ENCODE measurements around the gene ZNF462. TPM values are rescaled to one million over a fixed set of nuclear protein-coding genes. Genes with fewer than 3 reads are reported as not detected.

ZNF462 gene
- total and polyA plus RNA-seq, 4 donors, result 1.3 to 24.0 (median 9.2) TPM

- Histone ChIP-seq H3K4me3 (ENCODE audit: low read length in 2 of 2) (no peak overlapping the region), H3K27me3 (ENCODE audit: control insufficient read depth in 1 of 2, insufficient read depth in 2 of 2, low read length in 1 of 2) (no peaks in the 10 kb centered on the region), H3K27ac (ENCODE audit: low read depth in 1 of 2, low read length in 2 of 2) (no peak overlapping the region), H3K36me3 (ENCODE audit: control insufficient read depth in 1 of 2, insufficient read depth in 2 of 2, low read length in 1 of 2) (peaks cover 0 to 2% of the 10 kb centered on the region in 2 donors), H3K9me3 (ENCODE audit: control insufficient read depth, low read length) (no peaks in the 10 kb centered on the region), H3K4me1 (ENCODE audit: control insufficient read depth in 1 of 2, insufficient read depth in 2 of 2, low read length in 2 of 2) (no peaks in the 10 kb centered on the region)
- 94 to 97% methylated on average over 3 of the region's 3 CpGs for WGBS, 2 donors
- DNase-seq, result no peak
- intact Hi-C loops (cut with DNase I), result no loop called here
- no peak for ATAC-seq (ENCODE audit: low FRiP score)
Observed at GRCh38 chr9:107000218-107000617, 137.3 kb downstream of the ZNF462 start.

- ATAC-seq (ENCODE audit: low FRiP score) (no peak), DNase-seq (no peak)
- Histone ChIP-seq H3K4me3 (ENCODE audit: low read length in 2 of 2) (no peak overlapping the region), H3K4me1 (ENCODE audit: control insufficient read depth in 1 of 2, insufficient read depth in 2 of 2, low read length in 2 of 2) (no peaks in the 10 kb centered on the region), H3K36me3 (ENCODE audit: control insufficient read depth in 1 of 2, insufficient read depth in 2 of 2, low read length in 1 of 2) (peaks cover 0 to 8% of the 10 kb centered on the region in 2 donors), H3K27ac (ENCODE audit: low read depth in 1 of 2, low read length in 2 of 2) (no peak overlapping the region), H3K9me3 (ENCODE audit: control insufficient read depth, low read length) (no peaks in the 10 kb centered on the region), H3K27me3 (ENCODE audit: control insufficient read depth in 1 of 2, insufficient read depth in 2 of 2, low read length in 1 of 2) (no peaks in the 10 kb centered on the region)
- intact Hi-C loops (cut with DNase I), result no loop called here
- WGBS, 2 donors, result 96 to 99% methylated on average over 3 of the region's 3 CpGs
Observed at GRCh38 chr9:107005201-107005600, 142.2 kb downstream of the ZNF462 start.

- WGBS, 2 donors, result 79 to 87% methylated on average over 6 of the region's 6 CpGs
- intact Hi-C loops (cut with DNase I), result no loop called here
Observed at GRCh38 chr9:107007402-107007801, 144.4 kb downstream of the ZNF462 start.

GRCh38 chr9:107008011-107008410 is 145.0 kb downstream of the ZNF462 start:
- Histone ChIP-seq H3K27ac (ENCODE audit: low read depth in 1 of 2, low read length in 2 of 2) (no peak overlapping the region), H3K27me3 (ENCODE audit: control insufficient read depth in 1 of 2, insufficient read depth in 2 of 2, low read length in 1 of 2) (no peaks in the 10 kb centered on the region), H3K4me3 (ENCODE audit: low read length in 2 of 2) (no peak overlapping the region), H3K9me3 (ENCODE audit: control insufficient read depth, low read length) (no peaks in the 10 kb centered on the region), H3K36me3 (ENCODE audit: control insufficient read depth in 1 of 2, insufficient read depth in 2 of 2, low read length in 1 of 2) (peaks cover 0 to 8% of the 10 kb centered on the region in 2 donors), H3K4me1 (ENCODE audit: control insufficient read depth in 1 of 2, insufficient read depth in 2 of 2, low read length in 2 of 2) (no peaks in the 10 kb centered on the region)
- ATAC-seq (ENCODE audit: low FRiP score) (no peak), DNase-seq (no peak)
- intact Hi-C loops (cut with DNase I), result no loop called here
- 97 to 99% methylated on average over 3 of the region's 3 CpGs for WGBS, 2 donors

More at GRCh38 chr9:107007402-107007801, 144.4 kb downstream of the ZNF462 start:
- no peaks in the 10 kb centered on the region for H3K9me3 ChIP-seq (ENCODE audit: control insufficient read depth, low read length)
- no peak for DNase-seq
- no peaks in the 10 kb centered on the region for H3K27me3 ChIP-seq (ENCODE audit: control insufficient read depth in 1 of 2, insufficient read depth in 2 of 2, low read length in 1 of 2)
- ATAC-seq (ENCODE audit: low FRiP score), result no peak
- H3K36me3 ChIP-seq (ENCODE audit: control insufficient read depth in 1 of 2, insufficient read depth in 2 of 2, low read length in 1 of 2), result peaks cover 0 to 8% of the 10 kb centered on the region in 2 donors
- H3K4me1 ChIP-seq (ENCODE audit: control insufficient read depth in 1 of 2, insufficient read depth in 2 of 2, low read length in 2 of 2), result no peaks in the 10 kb centered on the region
- no peak overlapping the region for H3K27ac ChIP-seq (ENCODE audit: low read depth in 1 of 2, low read length in 2 of 2)
- H3K4me3 ChIP-seq (ENCODE audit: low read length in 2 of 2), result no peak overlapping the region

GRCh38 chr9:107008447-107008846 is 145.5 kb downstream of the ZNF462 start:
- Histone ChIP-seq H3K9me3 (ENCODE audit: control insufficient read depth, low read length) (no peaks in the 10 kb centered on the region), H3K27ac (ENCODE audit: low read depth in 1 of 2, low read length in 2 of 2) (no peak overlapping the region), H3K4me1 (ENCODE audit: control insufficient read depth in 1 of 2, insufficient read depth in 2 of 2, low read length in 2 of 2) (no peaks in the 10 kb centered on the region), H3K27me3 (ENCODE audit: control insufficient read depth in 1 of 2, insufficient read depth in 2 of 2, low read length in 1 of 2) (no peaks in the 10 kb centered on the region), H3K36me3 (ENCODE audit: control insufficient read depth in 1 of 2, insufficient read depth in 2 of 2, low read length in 1 of 2) (peaks cover 0 to 6% of the 10 kb centered on the region in 2 donors), H3K4me3 (ENCODE audit: low read length in 2 of 2) (no peak overlapping the region)
- DNase-seq (no peak), ATAC-seq (ENCODE audit: low FRiP score) (no peak)
- intact Hi-C loops (cut with DNase I), result no loop called here
- 83 to 89% methylated on average over 6 of the region's 6 CpGs for WGBS, 2 donors

- no peak for ATAC-seq (ENCODE audit: low FRiP score)
- intact Hi-C loops (cut with DNase I), result no loop called here
- no peaks in the 10 kb centered on the region for H3K36me3 ChIP-seq (ENCODE audit: control insufficient read depth in 1 of 2, insufficient read depth in 2 of 2, low read length in 1 of 2)
Observed at GRCh38 chr9:107016383-107016782, 153.4 kb downstream of the ZNF462 start.

GRCh38 chr9:107018861-107019545 is 156.0 kb downstream of the ZNF462 start:
- WGBS, 2 donors, result 7 to 8% methylated on average over 5 of the region's 5 CpGs
- H3K4me1 ChIP-seq (ENCODE audit: control insufficient read depth in 1 of 2, insufficient read depth in 2 of 2, low read length in 2 of 2), result no peaks in the 10 kb centered on the region
- intact Hi-C loops (cut with DNase I), result no loop called here
- no peak overlapping the region for H3K4me3 ChIP-seq (ENCODE audit: low read length in 2 of 2)
- no peaks in the 10 kb centered on the region for H3K27me3 ChIP-seq (ENCODE audit: control insufficient read depth in 1 of 2, insufficient read depth in 2 of 2, low read length in 1 of 2)
- no peaks in the 10 kb centered on the region for H3K36me3 ChIP-seq (ENCODE audit: control insufficient read depth in 1 of 2, insufficient read depth in 2 of 2, low read length in 1 of 2)
- ATAC-seq (ENCODE audit: low FRiP score), result no peak
- no peak overlapping the region for H3K27ac ChIP-seq (ENCODE audit: low read depth in 1 of 2, low read length in 2 of 2)
- no peak for DNase-seq
- peaks cover 3% of the 10 kb centered on the region for H3K9me3 ChIP-seq (ENCODE audit: control insufficient read depth, low read length)

More at GRCh38 chr9:107016383-107016782, 153.4 kb downstream of the ZNF462 start:
- no peak for DNase-seq
- H3K9me3 ChIP-seq (ENCODE audit: control insufficient read depth, low read length), result peaks cover 3% of the 10 kb centered on the region
- 80% methylated on average over 4 of the region's 4 CpGs for WGBS, 2 donors
- H3K27ac ChIP-seq (ENCODE audit: low read depth in 1 of 2, low read length in 2 of 2), result no peak overlapping the region
- H3K4me3 ChIP-seq (ENCODE audit: low read length in 2 of 2), result no peak overlapping the region
- H3K4me1 ChIP-seq (ENCODE audit: control insufficient read depth in 1 of 2, insufficient read depth in 2 of 2, low read length in 2 of 2), result no peaks in the 10 kb centered on the region
- no peaks in the 10 kb centered on the region for H3K27me3 ChIP-seq (ENCODE audit: control insufficient read depth in 1 of 2, insufficient read depth in 2 of 2, low read length in 1 of 2)

- intact Hi-C loops (cut with DNase I), result no loop called here
- no peaks in the 10 kb centered on the region for H3K36me3 ChIP-seq (ENCODE audit: control insufficient read depth in 1 of 2, insufficient read depth in 2 of 2, low read length in 1 of 2)
- H3K27ac ChIP-seq (ENCODE audit: low read depth in 1 of 2, low read length in 2 of 2), result peak overlapping the region in 1 of 2 donors; percentile 54
- no peaks in the 10 kb centered on the region for H3K4me1 ChIP-seq (ENCODE audit: control insufficient read depth in 1 of 2, insufficient read depth in 2 of 2, low read length in 2 of 2)
- no peaks in the 10 kb centered on the region for H3K27me3 ChIP-seq (ENCODE audit: control insufficient read depth in 1 of 2, insufficient read depth in 2 of 2, low read length in 1 of 2)
- no peak overlapping the region for H3K4me3 ChIP-seq (ENCODE audit: low read length in 2 of 2)
- peak; percentile 71 for ATAC-seq (ENCODE audit: low FRiP score)
- H3K9me3 ChIP-seq (ENCODE audit: control insufficient read depth, low read length), result peaks cover 1% of the 10 kb centered on the region
- peak in 1 of 2 donors; percentile 42 for DNase-seq
- 7 to 14% methylated on average over 2 of the region's 2 CpGs for WGBS, 2 donors
Observed at GRCh38 chr9:107020040-107020530, 157.1 kb downstream of the ZNF462 start.

- no peaks in the 10 kb centered on the region for H3K36me3 ChIP-seq (ENCODE audit: control insufficient read depth in 1 of 2, insufficient read depth in 2 of 2, low read length in 1 of 2)
- DNase-seq, result no peak
- no peaks in the 10 kb centered on the region for H3K27me3 ChIP-seq (ENCODE audit: control insufficient read depth in 1 of 2, insufficient read depth in 2 of 2, low read length in 1 of 2)
- intact Hi-C loops (cut with DNase I), result no loop called here
- no peaks in the 10 kb centered on the region for H3K4me1 ChIP-seq (ENCODE audit: control insufficient read depth in 1 of 2, insufficient read depth in 2 of 2, low read length in 2 of 2)
- ATAC-seq (ENCODE audit: low FRiP score), result no peak
- no peak overlapping the region for H3K4me3 ChIP-seq (ENCODE audit: low read length in 2 of 2)
- no peaks in the 10 kb centered on the region for H3K9me3 ChIP-seq (ENCODE audit: control insufficient read depth, low read length)
- 87% methylated on average over 2 of the region's 2 CpGs for WGBS, 2 donors
- H3K27ac ChIP-seq (ENCODE audit: low read depth in 1 of 2, low read length in 2 of 2), result no peak overlapping the region
Observed at GRCh38 chr9:107024193-107024592, 161.2 kb downstream of the ZNF462 start.
